Large intestine (tissue), 3 donors: Measurements from ENCODE around the gene UBASH3A. TPM values are rescaled to one million over a fixed set of nuclear protein-coding genes. Genes with fewer than 3 reads are reported as not detected.

Source experiments
- DNase-seq, 2 donors: peaks; one replicate each; pipeline versions ENCODE4 v3.0.0 to v3.0.0-alpha.2; 2013
- H3K27ac ChIP-seq: one replicate; pipeline ENCODE4 v1.5.1; 2013; ENCODE audit warnings: low read length
- H3K27me3 ChIP-seq: 2 replicates; pipeline ENCODE4 v1.6.1; 2013; ENCODE audit warnings: low read length; ENCODE audit not compliant: control insufficient read depth, insufficient read depth
- H3K36me3 ChIP-seq: 2 replicates; pipeline ENCODE4 v1.6.1; 2013; ENCODE audit warnings: low read length; ENCODE audit not compliant: control insufficient read depth, insufficient read depth
- H3K4me1 ChIP-seq: one replicate; pipeline ENCODE4 v1.6.1; 2013; ENCODE audit warnings: low read length; ENCODE audit not compliant: control insufficient read depth, insufficient read depth
- H3K4me3 ChIP-seq: one replicate; pipeline ENCODE4 v1.5.1; 2013; ENCODE audit warnings: low read length
- H3K9me3 ChIP-seq: one replicate; pipeline ENCODE4 v1.6.1; 2013; ENCODE audit warnings: mild to moderate bottlenecking, low read depth, low read length, moderate library complexity; ENCODE audit not compliant: control insufficient read depth
- WGBS: methylation state at CpG from one replicate; pipeline ENCODE4 v1.1.5; 2013; ENCODE audit warnings: low lambda C conversion rate; ENCODE audit not compliant: insufficient coverage; 5-methylcytosine and 5-hydroxymethylcytosine counted together
- polyA plus RNA-seq: library from polyadenylated mRNA; unstranded; fragments of 120-200 nt; gene quantifications from one replicate; pipeline ENCODE4 v1.2.1, GENCODE V29; 2013

The UBASH3A gene
- polyA plus RNA-seq, 1 donor, result 0.73 TPM

DNA sequence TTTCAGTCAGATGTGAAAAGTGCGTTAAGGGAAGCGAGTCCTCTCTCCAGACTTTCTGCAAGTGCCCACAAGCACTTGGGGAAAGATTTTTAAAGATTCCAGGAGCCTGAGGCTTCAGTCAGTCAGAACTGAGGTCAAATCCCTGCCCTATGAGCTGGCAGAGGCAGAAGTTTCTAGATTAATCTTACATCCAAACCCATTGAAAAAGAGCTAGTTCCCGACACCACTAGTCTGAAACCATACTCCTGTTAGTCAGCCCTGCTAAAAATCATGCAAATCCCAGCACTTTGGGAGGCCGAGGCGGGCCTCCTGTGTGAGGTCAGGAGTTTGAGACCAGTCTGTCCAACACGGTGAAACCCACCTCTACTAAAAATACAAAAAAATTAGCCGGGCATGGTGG lies 71.3 kb downstream of the UBASH3A start:
- H3K27ac ChIP-seq, result peak overlapping the region; percentile 96
- DNase-seq, result no peak

DNA sequence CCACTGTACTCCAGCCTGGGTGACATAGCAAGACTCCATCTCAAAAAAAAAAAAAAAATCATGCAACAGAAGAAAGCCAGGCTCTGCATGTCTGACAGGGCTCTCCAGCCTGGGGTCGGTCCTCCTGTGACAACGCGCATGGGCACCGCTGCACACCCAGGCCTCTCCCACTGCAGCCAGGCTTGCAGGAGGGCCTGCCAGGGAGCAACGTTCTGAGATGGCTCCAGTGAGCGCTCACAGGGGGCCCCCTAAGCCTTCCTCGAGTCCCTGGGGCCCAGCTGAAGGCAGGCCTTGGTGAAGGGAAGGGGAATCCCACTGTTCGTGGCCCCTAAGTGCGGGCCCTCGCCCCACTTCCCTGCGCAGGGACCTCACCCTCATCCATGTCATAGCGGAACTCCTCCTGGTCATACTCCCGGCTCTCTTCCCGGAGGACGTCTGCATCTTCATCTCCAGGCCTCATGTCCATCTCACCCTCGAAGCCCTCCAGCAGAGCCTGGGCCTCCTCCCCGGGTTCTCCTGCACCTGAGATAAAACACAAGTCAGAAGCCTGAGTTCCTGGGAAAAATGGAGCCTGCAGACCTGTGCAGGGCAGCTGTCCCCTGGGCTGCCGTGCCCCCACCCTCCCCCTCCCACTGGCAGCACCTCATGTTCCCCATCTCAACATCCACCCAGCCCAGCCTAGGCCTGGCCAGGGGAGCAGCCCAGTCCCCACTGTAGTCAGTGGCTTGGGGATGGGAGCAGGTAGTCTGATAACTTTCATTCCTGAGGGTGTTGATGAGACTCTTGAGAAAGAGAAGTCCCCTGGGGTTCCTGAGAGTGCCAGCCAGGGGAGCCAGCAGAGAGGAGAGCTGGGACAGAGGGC lies 72.1 kb downstream of the UBASH3A start:
- H3K9me3 ChIP-seq, result peaks cover 3% of the 10 kb centered on the region
- H3K4me1 ChIP-seq, result peaks cover 34% of the 10 kb centered on the region
- H3K36me3 ChIP-seq, result no peaks in the 10 kb centered on the region
- DNase-seq, result no peak
- WGBS, result no CpG with 5 or more reads among the region's 18 CpGs
- no peak overlapping the region for H3K4me3 ChIP-seq
- H3K27ac ChIP-seq, result peak overlapping the region; percentile 20
- no peaks in the 10 kb centered on the region for H3K27me3 ChIP-seq

More for the DNA sequence above, 71.3 kb downstream of the UBASH3A start:
- H3K27me3 ChIP-seq, result no peaks in the 10 kb centered on the region
- H3K4me1 ChIP-seq, result peaks cover 38% of the 10 kb centered on the region
- peaks cover 3% of the 10 kb centered on the region for H3K9me3 ChIP-seq
- WGBS, result 80% methylated on average over 1 of the region's 7 CpGs
- no peaks in the 10 kb centered on the region for H3K36me3 ChIP-seq
- H3K4me3 ChIP-seq, result no peak overlapping the region

GRCh38 chr21:42476388-42477331 lies 73.0 kb downstream of the UBASH3A start:
- Histone ChIP-seq H3K27me3 (no peaks in the 10 kb centered on the region), H3K36me3 (no peaks in the 10 kb centered on the region), H3K9me3 (peaks cover 3% of the 10 kb centered on the region), H3K4me1 (peaks cover 31% of the 10 kb centered on the region), H3K27ac (peak overlapping the region; percentile 20), H3K4me3 (no peak overlapping the region)
- WGBS, result 76% methylated on average over 3 of the region's 25 CpGs
- DNase-seq, result no peak

- Histone ChIP-seq H3K9me3 (peaks cover 3% of the 10 kb centered on the region), H3K4me1 (peaks cover 37% of the 10 kb centered on the region), H3K27ac (no peak overlapping the region), H3K27me3 (no peaks in the 10 kb centered on the region), H3K4me3 (no peak overlapping the region), H3K36me3 (no peaks in the 10 kb centered on the region)
- 80% methylated on average over 1 of the region's 7 CpGs for WGBS
- DNase-seq, result no peak
Measured at GRCh38 chr21:42478504-42478903, 74.8 kb downstream of the UBASH3A start.

- H3K9me3 ChIP-seq, result peaks cover 3% of the 10 kb centered on the region
- H3K4me1 ChIP-seq, result peaks cover 28% of the 10 kb centered on the region
- no peaks in the 10 kb centered on the region for H3K27me3 ChIP-seq
- WGBS, result no CpG with 5 or more reads among the region's 5 CpGs
- no peak overlapping the region for H3K27ac ChIP-seq
- H3K4me3 ChIP-seq, result no peak overlapping the region
- H3K36me3 ChIP-seq, result no peaks in the 10 kb centered on the region
- no peak for DNase-seq
Measured at GRCh38 chr21:42479582-42479981, 75.9 kb downstream of the UBASH3A start.

GRCh38 chr21:42480736-42481135 lies 77.0 kb downstream of the UBASH3A start:
- Histone ChIP-seq H3K4me3 (no peak overlapping the region), H3K27me3 (no peaks in the 10 kb centered on the region), H3K9me3 (peaks cover under 1% of the 10 kb centered on the region), H3K4me1 (peaks cover 18% of the 10 kb centered on the region), H3K27ac (no peak overlapping the region), H3K36me3 (no peaks in the 10 kb centered on the region)
- 100% methylated on average over 4 of the region's 10 CpGs for WGBS
- DNase-seq, result no peak

DNA sequence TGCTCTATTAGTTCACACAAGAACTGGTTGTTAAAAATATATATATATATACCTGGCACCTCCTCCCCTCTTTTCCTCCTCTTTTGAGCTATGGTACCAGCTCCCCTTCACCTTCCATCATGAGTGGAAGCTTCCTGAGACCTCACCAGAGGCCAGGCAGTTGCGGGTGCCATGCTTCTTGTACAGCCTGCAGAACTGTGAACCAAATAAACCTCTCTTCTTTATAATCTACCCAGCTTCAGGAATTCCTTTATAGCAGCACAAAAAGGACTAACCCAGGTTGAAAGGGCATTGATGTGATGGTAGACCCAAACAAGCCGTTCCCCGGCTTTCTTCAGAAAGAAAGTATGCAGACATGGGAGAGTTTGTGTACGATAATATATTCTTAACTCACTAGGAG lies 77.5 kb downstream of the UBASH3A start:
- WGBS, result no CpG with 5 or more reads among the region's 4 CpGs
- H3K9me3 ChIP-seq, result no peaks in the 10 kb centered on the region
- DNase-seq, result no peak
- peaks cover 14% of the 10 kb centered on the region for H3K4me1 ChIP-seq
- no peak overlapping the region for H3K4me3 ChIP-seq
- H3K36me3 ChIP-seq, result no peaks in the 10 kb centered on the region
- H3K27me3 ChIP-seq, result no peaks in the 10 kb centered on the region
- H3K27ac ChIP-seq, result no peak overlapping the region

DNA sequence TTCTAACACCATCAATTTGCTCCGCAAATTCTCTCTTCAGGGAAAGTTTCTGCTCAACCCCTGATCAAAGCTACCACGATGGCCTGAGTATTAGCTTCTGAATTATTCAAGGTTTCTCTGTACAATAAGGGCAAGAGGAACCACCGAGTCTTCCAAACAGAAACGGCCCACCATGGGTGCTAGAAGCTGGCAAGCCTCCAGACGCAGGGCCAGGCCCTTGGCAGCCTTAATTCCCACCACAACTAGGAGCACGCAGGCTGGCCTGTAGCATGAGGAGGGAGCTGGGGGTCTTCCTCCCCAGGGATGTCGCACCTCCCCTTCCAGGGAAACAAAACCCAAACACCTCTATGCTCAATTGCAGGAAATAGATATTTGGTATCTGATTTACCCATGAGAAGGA lies 81.3 kb downstream of the UBASH3A start:
- Histone ChIP-seq H3K4me1 (peaks cover 10% of the 10 kb centered on the region), H3K9me3 (peaks cover 6% of the 10 kb centered on the region), H3K27me3 (no peaks in the 10 kb centered on the region), H3K4me3 (no peak overlapping the region), H3K27ac (no peak overlapping the region), H3K36me3 (no peaks in the 10 kb centered on the region)
- WGBS, result 100% methylated on average over 1 of the region's 7 CpGs
- no peak for DNase-seq

GRCh38 chr21:42486072-42486471 lies 82.4 kb downstream of the UBASH3A start:
- no CpG with 5 or more reads among the region's 6 CpGs for WGBS
- no peak for DNase-seq
- H3K36me3 ChIP-seq, result no peaks in the 10 kb centered on the region

DNA sequence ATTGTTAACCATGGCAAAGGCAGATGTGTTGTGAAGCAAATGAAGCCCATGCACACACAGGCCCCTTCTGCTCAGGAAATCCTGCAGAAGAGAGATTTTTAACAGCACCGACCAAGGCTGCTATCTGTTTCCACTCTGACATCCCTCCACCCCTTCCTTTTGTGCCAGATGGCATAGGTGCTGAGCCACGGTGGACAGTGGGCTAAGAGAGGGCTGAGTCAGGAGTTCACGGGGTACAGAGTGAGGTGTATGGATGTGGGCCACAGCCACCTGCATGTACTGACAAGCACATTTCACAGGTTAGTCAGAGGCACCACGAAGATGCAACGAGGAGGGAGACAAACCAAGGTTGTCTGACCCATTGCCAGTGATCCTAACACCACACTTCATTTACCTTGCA lies 82.8 kb downstream of the UBASH3A start:
- no peak overlapping the region for H3K4me3 ChIP-seq
- H3K27me3 ChIP-seq, result no peaks in the 10 kb centered on the region
- no peak overlapping the region for H3K27ac ChIP-seq
- H3K36me3 ChIP-seq, result no peaks in the 10 kb centered on the region
- WGBS, result no CpG with 5 or more reads among the region's 5 CpGs
- peaks cover 21% of the 10 kb centered on the region for H3K4me1 ChIP-seq
- DNase-seq, result no peak
- peaks cover 6% of the 10 kb centered on the region for H3K9me3 ChIP-seq

More at GRCh38 chr21:42486072-42486471, 82.4 kb downstream of the UBASH3A start:
- Histone ChIP-seq H3K4me1 (peaks cover 19% of the 10 kb centered on the region), H3K27me3 (no peaks in the 10 kb centered on the region), H3K9me3 (peaks cover 6% of the 10 kb centered on the region), H3K27ac (no peak overlapping the region), H3K4me3 (no peak overlapping the region)
